Measurements from ENCODE around the gene NFATC3.
"Not testable (repeated sequence)": the region's sequence is repeated elsewhere in the genome, so short reads cannot be mapped to it uniquely, and the experiment has no call there.

The NFATC3 gene

GRCh38 chr16:68118954-68119353 is 33.8 kb downstream of the NFATC3 start:
- DNase-seq (ENCODE audit: low spot score): not testable (repeated sequence)

GRCh38 chr16:68120496-68120895 is 35.3 kb downstream of the NFATC3 start:
- not testable (repeated sequence) for DNase-seq (ENCODE audit: low spot score)

GRCh38 chr16:68126395-68126794 is 41.2 kb downstream of the NFATC3 start:
- no peak for DNase-seq (ENCODE audit: low spot score)

GRCh38 chr16:68128577-68129305 is 43.6 kb downstream of the NFATC3 start:
- DNase-seq (ENCODE audit: low spot score): no peak

- no peak for DNase-seq (ENCODE audit: low spot score)
Measured at GRCh38 chr16:68130520-68130919, 45.4 kb downstream of the NFATC3 start.

GRCh38 chr16:68131813-68132706 is 46.9 kb downstream of the NFATC3 start:
- no peak for DNase-seq (ENCODE audit: low spot score)

- DNase-seq (ENCODE audit: low spot score): not testable (repeated sequence)
Measured at GRCh38 chr16:68133000-68133399, 47.8 kb downstream of the NFATC3 start.

GRCh38 chr16:68134644-68135043 is 49.5 kb downstream of the NFATC3 start:
- no peak for DNase-seq (ENCODE audit: low spot score)

GRCh38 chr16:68136515-68136914 is 51.3 kb downstream of the NFATC3 start:
- no peak for DNase-seq (ENCODE audit: low spot score)

- no peak for DNase-seq (ENCODE audit: low spot score)
Measured at GRCh38 chr16:68144008-68144407, 58.8 kb downstream of the NFATC3 start.

GRCh38 chr16:68146585-68146984 is 61.4 kb downstream of the NFATC3 start:
- DNase-seq (ENCODE audit: low spot score): no peak

GRCh38 chr16:68147444-68147843 is 62.3 kb downstream of the NFATC3 start:
- DNase-seq (ENCODE audit: low spot score): no peak

- DNase-seq (ENCODE audit: low spot score): no peak
Measured at GRCh38 chr16:68149596-68149995, 64.4 kb downstream of the NFATC3 start.

- DNase-seq (ENCODE audit: low spot score): no peak
Measured at GRCh38 chr16:68155425-68155824, 70.3 kb downstream of the NFATC3 start.

GRCh38 chr16:68162413-68162812 is 77.2 kb downstream of the NFATC3 start:
- DNase-seq (ENCODE audit: low spot score): no peak

- DNase-seq (ENCODE audit: low spot score): not testable (repeated sequence)
Measured at GRCh38 chr16:68163275-68163674, 78.1 kb downstream of the NFATC3 start.

GRCh38 chr16:68166264-68166663 is 81.1 kb downstream of the NFATC3 start:
- DNase-seq (ENCODE audit: low spot score): no peak

- no peak for DNase-seq (ENCODE audit: low spot score)
Measured at GRCh38 chr16:68179196-68179795, 94.1 kb downstream of the NFATC3 start.

- DNase-seq (ENCODE audit: low spot score): no peak
Measured at GRCh38 chr16:68179855-68180254, 94.7 kb downstream of the NFATC3 start.

GRCh38 chr16:68183046-68183445 is 97.9 kb downstream of the NFATC3 start:
- no peak for DNase-seq (ENCODE audit: low spot score)

GRCh38 chr16:68186877-68187276 is 101.7 kb downstream of the NFATC3 start:
- DNase-seq (ENCODE audit: low spot score): no peak

GRCh38 chr16:68187505-68187904 is 102.3 kb downstream of the NFATC3 start:
- DNase-seq (ENCODE audit: low spot score): no peak

GRCh38 chr16:68188170-68188569 is 103.0 kb downstream of the NFATC3 start:
- DNase-seq (ENCODE audit: low spot score): no peak
